ENCODE results near the gene NOL6. TPM values are rescaled to one million over a fixed set of nuclear protein-coding genes. Genes with fewer than 3 reads are reported as not detected.

Gene NOL6
- total RNA-seq, 2 donors from 2014 or later = 20.8 to 34.9 TPM

- ATAC-seq (ENCODE audit: insufficient number of reproducible peaks, low FRiP score, low read depth) (no peak), DNase-seq (ENCODE audit: low spot score) (no peak)
- no peaks in the 10 kb centered on the region for H3K27me3 ChIP-seq (replicated peaks; ENCODE audit: insufficient read depth)
Measured at GRCh38 chr9:33419708-33420303, 53.9 kb downstream of the NOL6 start.

GRCh38 chr9:33418090-33418489 is 55.6 kb downstream of the NOL6 start:
- Histone ChIP-seq H3K4me3 (no peak overlapping the region), H3K27ac (no peak overlapping the region), H3K27me3 (replicated peaks; ENCODE audit: insufficient read depth) (no peaks in the 10 kb centered on the region), H3K36me3 (no peaks in the 10 kb centered on the region), H3K4me1 (ENCODE audit: control insufficient read depth in 1 of 2, low read depth in 2 of 2) (peaks cover 0 to 7% of the 10 kb centered on the region in 2 donors), H3K9me3 (no peaks in the 10 kb centered on the region)
- ATAC-seq (ENCODE audit: insufficient number of reproducible peaks, low FRiP score, low read depth) = no peak
- no peak for TF ChIP-seq CTCF (IDR thresholded peaks at IDR 0.05)
- no peak for DNase-seq (ENCODE audit: low spot score)

More at GRCh38 chr9:33419708-33420303, 53.9 kb downstream of the NOL6 start:
- no peaks in the 10 kb centered on the region for H3K9me3 ChIP-seq
- H3K36me3 ChIP-seq = no peaks in the 10 kb centered on the region
- no peak overlapping the region for H3K27ac ChIP-seq
- H3K4me1 ChIP-seq (ENCODE audit: control insufficient read depth in 1 of 2, low read depth in 2 of 2) = peaks cover 0 to 7% of the 10 kb centered on the region in 2 donors
- TF ChIP-seq CTCF (IDR thresholded peaks at IDR 0.05) = no peak
- no peak overlapping the region for H3K4me3 ChIP-seq

- Histone ChIP-seq H3K4me1 (ENCODE audit: control insufficient read depth in 1 of 2, low read depth in 2 of 2) (peaks cover 0 to 7% of the 10 kb centered on the region in 2 donors), H3K36me3 (no peaks in the 10 kb centered on the region), H3K9me3 (no peaks in the 10 kb centered on the region), H3K27ac (no peak overlapping the region), H3K27me3 (replicated peaks; ENCODE audit: insufficient read depth) (no peaks in the 10 kb centered on the region), H3K4me3 (no peak overlapping the region)
- DNase-seq (ENCODE audit: low spot score) (no peak), ATAC-seq (ENCODE audit: insufficient number of reproducible peaks, low FRiP score, low read depth) (no peak)
- no peak for TF ChIP-seq CTCF (IDR thresholded peaks at IDR 0.05)
Measured at GRCh38 chr9:33416996-33417395, 56.7 kb downstream of the NOL6 start.

GRCh38 chr9:33415501-33416038 is 58.2 kb downstream of the NOL6 start:
- peak; percentile 77 for TF ChIP-seq CTCF (IDR thresholded peaks at IDR 0.05)

GRCh38 chr9:33414889-33415500 is 58.7 kb downstream of the NOL6 start:
- ATAC-seq (ENCODE audit: insufficient number of reproducible peaks, low FRiP score, low read depth) = no peak
- DNase-seq (ENCODE audit: low spot score) = no peak
- no peaks in the 10 kb centered on the region for H3K36me3 ChIP-seq
- no peak overlapping the region for H3K27ac ChIP-seq
- peaks cover 0 to 7% of the 10 kb centered on the region in 2 donors for H3K4me1 ChIP-seq (ENCODE audit: control insufficient read depth in 1 of 2, low read depth in 2 of 2)
- no peak for TF ChIP-seq CTCF (IDR thresholded peaks at IDR 0.05)
- no peak overlapping the region for H3K4me3 ChIP-seq
- H3K9me3 ChIP-seq = no peaks in the 10 kb centered on the region
- no peaks in the 10 kb centered on the region for H3K27me3 ChIP-seq (replicated peaks; ENCODE audit: insufficient read depth)

More at GRCh38 chr9:33415501-33416038, 58.2 kb downstream of the NOL6 start:
- Histone ChIP-seq H3K27me3 (replicated peaks; ENCODE audit: insufficient read depth) (no peaks in the 10 kb centered on the region), H3K36me3 (no peaks in the 10 kb centered on the region), H3K4me3 (no peak overlapping the region), H3K4me1 (ENCODE audit: control insufficient read depth in 1 of 2, low read depth in 2 of 2) (peaks cover 0 to 7% of the 10 kb centered on the region in 2 donors), H3K9me3 (no peaks in the 10 kb centered on the region), H3K27ac (no peak overlapping the region)
- ATAC-seq (ENCODE audit: insufficient number of reproducible peaks, low FRiP score, low read depth) (no peak), DNase-seq (ENCODE audit: low spot score) (peak; percentile 8)

Data from thoracic aorta (tissue), 2 donors.